T-helper 2 cell treated with Interferon-gamma antibody and Interleukin-4, amounts not matched to agents 5 μg/mL and 100 μg/mL, for 36 hours (primary cell): ENCODE data around the gene PSD2.

ENCODE experiments used
- DNase-seq: peaks from one replicate; pipeline ENCODE4 v3.0.0; 2021; ENCODE audit warnings: low spot score
- H3K27ac Mint-ChIP-seq: one replicate; pipeline ENCODE4 v1.8.0; 2021; ENCODE audit warnings: mild to moderate bottlenecking, mixed read lengths
- H3K27me3 Mint-ChIP-seq: one replicate; pipeline ENCODE4 v1.8.0; 2021; ENCODE audit warnings: low read depth, mixed read lengths
- H3K36me3 Mint-ChIP-seq: one replicate; pipeline ENCODE4 v1.8.0; 2021; ENCODE audit warnings: low read depth, mixed read lengths
- H3K4me1 Mint-ChIP-seq: one replicate; pipeline ENCODE4 v1.8.0; 2021; ENCODE audit warnings: low read depth, mixed read lengths
- H3K4me3 Mint-ChIP-seq: one replicate; pipeline ENCODE4 v1.8.0; 2022; ENCODE audit warnings: mild to moderate bottlenecking, moderate library complexity, mixed read lengths
- H3K9me3 Mint-ChIP-seq: one replicate; pipeline ENCODE4 v1.8.0; 2021; ENCODE audit warnings: mixed read lengths

The PSD2 gene

DNA sequence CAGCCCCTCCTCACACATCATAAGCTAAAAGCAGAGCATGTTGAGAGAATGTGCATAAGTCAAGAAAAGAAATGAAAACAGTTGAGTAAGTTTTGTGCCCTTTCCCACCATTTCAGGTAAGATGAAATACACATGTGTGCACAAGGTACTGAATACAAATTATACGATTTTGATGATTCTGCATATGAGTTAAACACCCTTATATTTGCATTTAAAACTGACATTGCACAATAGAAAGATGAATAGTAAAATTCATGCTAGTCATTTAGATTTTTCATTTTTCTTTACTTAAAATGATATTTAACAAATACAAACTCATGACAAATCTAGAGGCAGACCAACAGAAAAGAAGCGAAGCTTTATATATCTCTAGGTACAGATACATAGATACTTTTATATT lies 24.9 kb upstream of the PSD2 start:
- Mint-ChIP-seq H3K4me3 (no peak overlapping the region), H3K9me3 (no peaks in the 10 kb centered on the region), H3K27me3 (peaks cover 6% of the 10 kb centered on the region), H3K36me3 (no peaks in the 10 kb centered on the region), H3K4me1 (peaks cover 6% of the 10 kb centered on the region), H3K27ac (no peak overlapping the region)
- DNase-seq = no peak

DNA sequence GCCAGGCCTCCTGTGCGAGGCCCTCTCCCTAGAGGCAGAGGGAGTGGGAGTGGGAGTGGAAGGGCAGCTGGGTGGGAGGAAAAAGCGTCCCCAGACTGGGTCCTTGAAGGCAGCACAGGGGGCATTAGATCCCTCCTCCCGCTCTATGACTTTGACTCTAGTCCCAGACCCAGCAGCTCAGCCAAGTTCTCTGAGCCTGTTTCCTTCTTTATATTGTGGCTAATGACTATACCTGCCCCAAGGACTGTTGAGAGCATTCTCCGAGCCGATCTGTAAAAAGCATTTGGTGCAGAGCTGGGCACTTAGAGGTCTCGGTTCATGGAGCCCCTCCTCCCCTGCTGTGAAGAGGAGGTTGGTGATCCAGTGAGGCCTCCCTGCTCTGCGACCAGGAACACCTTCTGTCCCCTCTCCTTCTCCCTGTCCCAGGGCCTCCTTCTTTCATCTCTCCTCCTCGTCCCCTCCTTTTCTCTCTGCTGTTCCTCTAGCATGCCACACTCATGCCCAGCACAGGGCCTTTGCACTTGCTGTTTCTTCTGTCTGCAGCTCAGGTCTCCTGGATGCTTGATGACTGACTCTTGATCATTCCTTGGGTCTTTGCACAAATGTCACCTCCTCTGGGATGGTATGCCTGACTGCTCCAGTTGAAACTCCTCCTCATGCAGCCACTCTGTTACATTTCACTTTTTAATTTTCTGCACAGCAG lies 23.4 kb upstream of the PSD2 start:
- DNase-seq = no peak
- no peak overlapping the region for H3K27ac Mint-ChIP-seq
- H3K9me3 Mint-ChIP-seq = no peaks in the 10 kb centered on the region
- H3K36me3 Mint-ChIP-seq = no peaks in the 10 kb centered on the region
- H3K4me1 Mint-ChIP-seq = peaks cover 4% of the 10 kb centered on the region
- peaks cover 4% of the 10 kb centered on the region for H3K27me3 Mint-ChIP-seq
- H3K4me3 Mint-ChIP-seq = no peak overlapping the region

DNA sequence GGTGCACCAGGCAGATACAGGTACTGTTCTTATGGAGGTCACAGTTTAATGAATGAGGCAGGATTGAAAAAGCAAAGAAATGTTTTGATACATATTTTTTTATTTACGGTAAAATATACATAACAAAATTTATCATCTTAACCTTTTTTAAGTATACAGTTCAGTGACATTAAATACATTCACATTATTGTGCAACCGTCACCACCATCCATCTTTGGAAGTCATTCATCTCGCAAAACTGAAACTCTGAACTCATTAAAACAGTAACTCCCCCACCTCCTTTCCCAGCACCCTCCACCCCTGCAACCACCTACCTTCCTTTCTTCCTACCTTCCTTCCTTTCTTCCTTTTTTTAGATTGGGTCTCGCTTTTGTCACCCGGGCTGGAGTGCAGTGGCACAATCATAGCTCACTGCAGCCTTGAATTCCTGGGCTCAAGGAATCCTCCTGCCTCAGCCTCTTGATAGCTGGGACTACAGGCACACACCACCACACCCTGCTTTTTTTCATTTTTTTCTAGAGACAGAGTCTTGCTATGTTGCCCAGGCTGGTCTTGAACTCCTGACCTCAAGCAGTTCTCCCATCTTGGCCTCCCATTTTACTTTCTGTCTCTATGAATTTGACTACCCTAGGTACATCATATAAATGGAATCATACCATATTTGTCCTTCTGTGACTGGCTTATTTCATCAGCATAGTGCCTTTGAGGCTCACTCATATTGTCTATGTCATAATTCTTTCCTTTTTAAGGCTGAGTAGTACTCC lies 22.5 kb upstream of the PSD2 start:
- DNase-seq = no peak
- Mint-ChIP-seq H3K27ac (no peak overlapping the region), H3K4me3 (no peak overlapping the region), H3K9me3 (no peaks in the 10 kb centered on the region), H3K4me1 (peaks cover 4% of the 10 kb centered on the region), H3K27me3 (peaks cover 4% of the 10 kb centered on the region), H3K36me3 (no peaks in the 10 kb centered on the region)

DNA sequence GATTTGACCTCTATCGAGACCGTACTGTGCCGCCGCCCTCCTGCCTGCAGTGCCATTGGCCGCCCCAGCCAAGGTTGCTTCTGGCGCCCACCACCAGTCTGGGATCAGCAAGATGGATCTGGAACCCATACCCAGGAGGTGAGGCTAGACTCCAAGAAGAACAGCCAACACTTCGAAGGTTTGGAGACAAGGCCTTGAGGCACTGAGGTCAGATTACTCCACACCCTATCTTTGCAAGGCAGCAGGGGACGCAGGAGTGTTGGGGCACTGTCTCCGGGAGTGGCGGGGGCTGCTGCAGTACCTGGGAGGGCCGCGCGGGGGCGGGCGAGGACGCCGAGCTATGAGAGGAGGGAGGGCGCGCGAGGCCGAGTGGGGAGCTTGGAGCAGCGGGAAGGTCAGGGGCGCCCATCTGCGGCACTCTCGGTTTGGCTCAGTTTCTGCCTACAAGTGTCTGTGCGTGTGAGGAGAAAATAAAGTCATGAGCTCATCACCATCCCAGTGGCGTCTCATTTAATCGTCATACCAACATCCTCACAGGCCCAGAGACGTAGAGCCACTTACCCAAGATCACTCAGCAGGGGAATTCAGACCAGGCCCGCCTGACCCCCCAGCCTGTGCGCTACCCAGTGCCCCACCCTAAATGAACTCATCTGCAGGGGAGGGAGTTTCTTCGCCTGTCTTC lies 20.5 kb upstream of the PSD2 start:
- Mint-ChIP-seq H3K27ac (no peak overlapping the region), H3K4me3 (no peak overlapping the region), H3K9me3 (no peaks in the 10 kb centered on the region), H3K27me3 (peaks cover 9% of the 10 kb centered on the region), H3K4me1 (peaks cover 4% of the 10 kb centered on the region), H3K36me3 (no peaks in the 10 kb centered on the region)
- peak; percentile 74 for DNase-seq

DNA sequence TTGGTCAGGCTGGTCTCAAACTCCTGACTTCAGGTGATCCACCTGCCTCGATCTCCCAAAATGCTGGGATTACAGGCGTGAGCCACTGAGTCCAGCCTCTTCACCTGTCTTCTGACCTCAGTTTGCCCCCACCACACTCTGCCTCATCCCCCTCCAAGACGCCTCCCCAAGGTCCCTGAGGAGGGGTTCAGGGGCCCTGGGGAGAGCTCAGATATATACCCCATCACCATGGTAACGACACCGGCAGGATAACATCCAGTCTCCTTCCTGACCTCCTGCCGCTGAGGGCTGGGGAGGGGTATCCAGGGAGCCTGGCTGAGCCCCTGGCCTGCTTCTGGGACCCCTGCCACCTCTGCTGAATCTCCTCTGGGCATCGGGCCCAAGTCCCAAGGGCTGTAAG lies 19.7 kb upstream of the PSD2 start:
- Mint-ChIP-seq H3K4me1 (peaks cover 4% of the 10 kb centered on the region), H3K4me3 (no peak overlapping the region), H3K27ac (no peak overlapping the region), H3K36me3 (no peaks in the 10 kb centered on the region), H3K9me3 (no peaks in the 10 kb centered on the region), H3K27me3 (peaks cover 9% of the 10 kb centered on the region)
- no peak for DNase-seq

DNA sequence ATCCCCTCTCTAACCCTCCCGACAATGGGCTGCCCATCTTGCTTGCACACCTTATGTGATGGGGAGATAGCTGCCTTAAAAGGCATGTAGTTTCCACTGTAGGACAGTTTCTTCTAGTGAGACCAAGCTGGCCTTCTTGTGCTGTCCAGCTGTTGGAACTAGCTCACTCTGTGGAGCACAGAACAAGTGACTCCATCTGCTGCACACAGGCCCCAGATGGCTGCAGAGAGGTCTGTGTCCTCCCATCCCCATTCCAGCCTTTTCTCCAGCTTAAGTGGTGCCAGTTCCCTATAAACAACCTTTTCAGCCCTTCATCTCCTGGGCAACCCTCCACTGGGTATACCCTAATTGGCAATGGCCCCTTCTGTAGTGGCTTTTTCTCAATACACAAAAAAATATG lies 18.7 kb upstream of the PSD2 start:
- Mint-ChIP-seq H3K27ac (no peak overlapping the region), H3K4me3 (no peak overlapping the region), H3K27me3 (peaks cover 9% of the 10 kb centered on the region), H3K36me3 (no peaks in the 10 kb centered on the region), H3K9me3 (no peaks in the 10 kb centered on the region), H3K4me1 (peaks cover 4% of the 10 kb centered on the region)
- DNase-seq = no peak

DNA sequence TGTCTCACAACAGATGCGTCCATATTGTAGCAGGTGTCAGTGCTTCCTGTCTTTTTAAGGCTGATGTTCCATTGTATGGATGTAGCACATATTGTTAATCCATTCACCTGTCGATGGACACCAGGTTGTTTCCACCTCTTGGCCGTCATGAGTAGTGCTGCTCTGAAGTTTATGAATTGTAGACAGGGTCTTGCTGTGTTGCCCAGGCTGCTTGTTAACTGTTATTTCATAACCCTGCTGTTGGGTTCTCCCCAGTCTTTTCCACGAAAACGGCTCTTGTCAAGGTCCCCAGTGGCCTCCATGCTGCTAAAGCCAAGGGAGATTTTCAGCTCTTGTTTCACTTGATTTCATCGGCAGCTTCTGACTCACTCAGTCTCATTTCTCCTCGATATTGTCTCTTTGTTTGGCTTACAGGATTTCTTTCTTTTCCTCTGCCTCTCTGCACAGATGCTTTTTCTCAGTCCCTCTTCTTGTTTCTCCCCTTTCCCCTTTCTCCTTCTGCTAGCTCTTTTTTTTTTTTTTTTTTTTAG lies 12.1 kb upstream of the PSD2 start:
- peaks cover 4% of the 10 kb centered on the region for H3K4me1 Mint-ChIP-seq
- peaks cover 28% of the 10 kb centered on the region for H3K27me3 Mint-ChIP-seq
- no peak overlapping the region for H3K4me3 Mint-ChIP-seq
- H3K36me3 Mint-ChIP-seq = no peaks in the 10 kb centered on the region
- DNase-seq = no peak
- H3K27ac Mint-ChIP-seq = no peak overlapping the region
- H3K9me3 Mint-ChIP-seq = no peaks in the 10 kb centered on the region

DNA sequence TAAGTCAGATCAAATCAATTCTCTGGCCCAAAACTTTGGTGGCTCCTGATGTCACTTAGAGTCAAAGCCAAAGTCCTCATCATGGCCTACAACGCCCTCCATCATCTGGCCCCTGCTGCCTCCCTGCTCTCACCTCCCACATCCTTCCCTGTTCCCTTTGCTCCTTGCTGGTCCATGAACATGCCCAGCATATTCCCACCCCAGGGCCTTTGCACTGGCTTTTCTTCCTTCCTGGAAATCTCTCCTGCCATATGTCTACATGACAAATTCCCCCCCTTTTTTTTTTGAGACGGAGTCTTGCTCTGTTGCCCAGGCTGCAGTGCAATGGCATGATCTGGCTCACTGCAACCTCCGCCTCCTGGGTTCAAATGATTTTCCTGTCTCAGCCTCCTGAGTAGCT lies 11.1 kb upstream of the PSD2 start:
- Mint-ChIP-seq H3K27me3 (peaks cover 32% of the 10 kb centered on the region), H3K36me3 (no peaks in the 10 kb centered on the region), H3K4me1 (peaks cover 4% of the 10 kb centered on the region), H3K27ac (no peak overlapping the region), H3K4me3 (no peak overlapping the region), H3K9me3 (no peaks in the 10 kb centered on the region)
- DNase-seq = no peak

DNA sequence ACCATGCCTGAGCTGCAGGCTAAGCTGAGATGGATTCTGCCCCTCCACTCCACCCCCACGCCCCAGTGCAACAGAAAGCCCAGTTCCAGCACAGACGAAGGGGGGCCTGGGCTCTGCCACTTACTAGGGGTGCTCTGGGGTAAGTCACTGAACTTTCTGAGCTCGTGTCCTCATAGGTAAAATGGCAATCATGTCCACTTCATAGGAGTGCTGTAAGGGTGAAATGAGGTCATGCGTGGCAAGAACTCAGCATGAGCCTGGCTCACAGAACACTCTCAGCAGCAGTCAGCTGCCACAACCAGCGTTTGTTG lies 8.4 kb upstream of the PSD2 start:
- Mint-ChIP-seq H3K4me1 (peaks cover 4% of the 10 kb centered on the region), H3K9me3 (no peaks in the 10 kb centered on the region), H3K36me3 (no peaks in the 10 kb centered on the region), H3K27me3 (peaks cover 40% of the 10 kb centered on the region), H3K27ac (no peak overlapping the region), H3K4me3 (peak overlapping the region; percentile 81)
- no peak for DNase-seq

DNA sequence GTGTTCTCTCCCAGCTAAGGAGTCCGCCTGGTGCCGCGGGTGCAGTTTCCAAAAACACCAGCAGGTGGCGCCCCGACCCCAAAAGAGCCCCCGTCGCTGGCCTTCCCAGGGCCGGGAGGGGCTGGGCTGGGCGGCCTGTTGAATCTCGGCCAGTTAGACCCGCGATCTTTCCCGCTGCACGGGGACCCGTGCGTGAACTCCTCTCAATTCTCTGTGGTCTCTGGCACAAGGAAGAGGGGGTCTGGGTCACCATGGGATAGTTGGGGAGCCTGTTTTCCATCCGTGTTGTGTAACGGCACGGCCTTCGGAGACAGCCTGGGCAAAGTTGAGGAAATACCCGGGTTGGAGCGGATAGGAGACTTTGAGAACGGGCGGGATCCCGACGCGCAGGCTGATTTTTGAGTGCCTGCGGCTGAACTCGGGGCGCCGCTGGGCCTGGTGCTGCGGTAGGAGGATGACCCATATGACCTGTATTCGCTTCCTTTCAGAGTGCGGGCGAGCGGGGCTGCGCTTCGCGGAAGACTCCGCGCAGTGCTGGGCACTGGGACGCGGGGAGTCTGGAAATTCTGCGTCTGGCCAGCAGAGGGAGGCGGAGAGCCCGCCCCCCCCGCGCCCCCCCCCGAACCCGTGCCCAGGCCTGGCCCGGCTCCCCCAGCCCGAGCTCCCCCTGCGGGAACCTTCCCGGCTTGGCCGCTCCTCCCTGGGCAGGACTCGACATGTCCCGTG lies 7.9 kb upstream of the PSD2 start:
- DNase-seq = peak; percentile 75
- Mint-ChIP-seq H3K4me1 (peaks cover 4% of the 10 kb centered on the region), H3K9me3 (no peaks in the 10 kb centered on the region), H3K4me3 (peak overlapping the region; percentile 81), H3K27me3 (peaks cover 44% of the 10 kb centered on the region), H3K27ac (no peak overlapping the region), H3K36me3 (no peaks in the 10 kb centered on the region)

DNA sequence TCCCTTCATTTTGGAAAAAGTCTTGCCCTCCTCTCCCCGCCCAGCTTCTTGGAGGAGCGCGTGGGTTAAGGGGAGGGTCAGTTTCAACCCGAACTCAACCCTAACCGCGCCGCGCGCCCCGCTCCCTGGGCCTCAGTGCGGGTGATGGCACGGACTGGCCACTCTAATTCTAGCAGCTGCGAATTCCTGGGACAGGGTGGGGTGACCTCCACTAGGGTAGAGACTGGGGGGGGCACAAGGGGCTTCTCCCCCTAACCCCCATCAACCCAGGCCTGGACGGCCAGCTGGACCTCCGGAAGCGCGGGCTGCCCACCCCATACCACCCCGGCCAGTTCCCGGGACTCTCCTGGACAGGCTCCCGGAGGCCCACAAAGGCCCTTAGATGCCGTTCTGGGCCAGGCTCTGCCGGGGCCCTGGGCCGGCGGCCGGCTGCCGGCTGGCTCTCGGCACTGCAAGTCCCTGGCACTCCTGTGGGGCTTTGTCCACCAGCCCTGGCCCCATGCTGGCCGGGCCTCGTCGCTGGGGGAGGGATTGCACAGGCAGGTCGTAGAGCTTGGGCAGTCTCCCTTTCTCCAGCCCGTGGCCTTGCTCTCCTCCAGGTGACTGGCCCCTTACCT lies 7.2 kb upstream of the PSD2 start:
- H3K27ac Mint-ChIP-seq = no peak overlapping the region
- no peak overlapping the region for H3K4me3 Mint-ChIP-seq
- no peaks in the 10 kb centered on the region for H3K36me3 Mint-ChIP-seq
- peaks cover 4% of the 10 kb centered on the region for H3K4me1 Mint-ChIP-seq
- peaks cover 47% of the 10 kb centered on the region for H3K27me3 Mint-ChIP-seq
- DNase-seq = no peak
- no peaks in the 10 kb centered on the region for H3K9me3 Mint-ChIP-seq

DNA sequence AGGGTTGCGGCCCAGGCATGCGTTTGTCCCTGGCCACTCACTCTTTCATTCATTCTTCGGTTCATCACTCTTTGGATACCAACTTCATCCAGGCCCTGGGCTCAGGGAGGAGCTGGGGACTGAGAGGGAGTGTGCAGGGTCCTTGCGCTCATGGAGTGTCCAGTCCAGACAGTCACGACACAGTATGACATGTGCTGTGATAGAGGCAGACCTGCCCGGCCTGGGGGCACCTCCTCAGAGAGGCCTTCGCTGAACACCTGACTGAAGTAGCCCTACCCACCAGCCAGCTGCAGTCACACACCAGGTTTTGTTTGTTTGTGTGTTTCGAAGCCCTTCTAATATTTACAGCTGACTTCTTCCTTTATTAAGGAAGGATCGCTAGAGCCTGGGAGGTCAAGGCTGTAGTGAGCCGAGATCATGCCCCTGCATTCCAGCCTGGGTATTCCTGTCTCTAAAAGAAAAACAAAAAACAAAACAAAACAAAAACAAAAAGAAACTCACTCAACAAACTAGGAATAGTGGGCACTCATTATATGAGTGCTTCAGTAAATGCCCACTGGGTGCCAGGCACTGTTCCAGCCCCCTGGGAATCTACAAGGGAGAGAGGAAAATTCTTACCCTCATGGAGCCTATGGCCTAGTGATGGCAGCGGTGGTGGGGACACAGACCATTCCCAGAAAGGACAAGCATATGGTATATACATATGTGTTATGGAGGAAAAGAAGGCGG lies 6.3 kb upstream of the PSD2 start:
- no peaks in the 10 kb centered on the region for H3K36me3 Mint-ChIP-seq
- H3K4me1 Mint-ChIP-seq = peaks cover 4% of the 10 kb centered on the region
- no peak for DNase-seq
- H3K27ac Mint-ChIP-seq = peak overlapping the region; percentile 38
- H3K9me3 Mint-ChIP-seq = no peaks in the 10 kb centered on the region
- H3K4me3 Mint-ChIP-seq = peak overlapping the region; percentile 27
- H3K27me3 Mint-ChIP-seq = peaks cover 52% of the 10 kb centered on the region

DNA sequence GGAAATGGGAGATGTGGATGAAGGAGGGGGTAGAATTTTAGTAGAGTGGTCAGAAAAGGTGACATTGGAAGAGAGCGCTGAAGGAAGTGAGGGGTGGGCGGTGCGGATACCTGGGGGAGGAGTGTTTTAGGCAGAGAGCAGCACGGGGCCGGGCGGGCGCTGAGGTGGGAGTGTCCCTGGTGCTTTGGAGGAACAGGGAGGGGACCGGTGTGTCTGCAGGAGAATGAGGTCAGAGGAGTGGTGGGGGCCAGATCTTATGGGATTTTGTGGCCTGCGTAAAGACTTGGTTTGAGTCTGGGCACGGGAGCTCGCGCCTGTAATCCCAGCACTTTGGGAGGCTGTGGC lies 5.8 kb upstream of the PSD2 start:
- Mint-ChIP-seq H3K4me1 (peaks cover 4% of the 10 kb centered on the region), H3K36me3 (no peaks in the 10 kb centered on the region), H3K27me3 (peaks cover 53% of the 10 kb centered on the region), H3K4me3 (no peak overlapping the region), H3K9me3 (no peaks in the 10 kb centered on the region), H3K27ac (peak overlapping the region; percentile 38)
- no peak for DNase-seq
